Osteocyte (in vitro differentiated cells): ENCODE data around the gene FLRT3. TPM values are rescaled to one million over a fixed set of nuclear protein-coding genes. Genes with fewer than 3 reads are reported as not detected.

Experiments used
- DNase-seq: peaks from one replicate; pipeline ENCODE4 v3.0.0; 2021; ENCODE audit warnings: mixed read lengths; ENCODE audit not compliant: unreplicated experiment; ENCODE audit errors: extremely low spot score
- H3K27ac Mint-ChIP-seq: one replicate; pipeline ENCODE4 v1.8.0; 2021; ENCODE audit warnings: mild to moderate bottlenecking, mixed read lengths; ENCODE audit not compliant: unreplicated experiment
- H3K27me3 Mint-ChIP-seq: one replicate; pipeline ENCODE4 v1.8.0; 2021; ENCODE audit warnings: mixed read lengths; ENCODE audit not compliant: unreplicated experiment
- H3K36me3 Mint-ChIP-seq: one replicate; pipeline ENCODE4 v1.8.0; 2021; ENCODE audit warnings: mixed read lengths; ENCODE audit not compliant: unreplicated experiment
- H3K4me1 Mint-ChIP-seq: one replicate; pipeline ENCODE4 v1.8.0; 2021; ENCODE audit warnings: mixed read lengths; ENCODE audit not compliant: unreplicated experiment
- H3K4me3 Mint-ChIP-seq: one replicate; pipeline ENCODE4 v1.8.0; 2021; ENCODE audit warnings: mild to moderate bottlenecking, moderate library complexity, mixed read lengths; ENCODE audit not compliant: unreplicated experiment
- H3K9me3 Mint-ChIP-seq: one replicate; pipeline ENCODE4 v1.8.0; 2021; ENCODE audit warnings: mixed read lengths; ENCODE audit not compliant: unreplicated experiment
- total RNA-seq: library from RNA; stranded (reverse); gene quantifications from 2 replicates; pipeline ENCODE4 v1.2.1, GENCODE V29; 2021
- TF ChIP-seq, protein P1 (sequence below): fragments of 200-600 bp; sonication (generic); IDR thresholded peaks from 2 replicates; pipeline ENCODE4 v1.5.0; 2021; ENCODE audit warnings: antibody characterized with exemption, mild to moderate bottlenecking, moderate library complexity

FLRT3 gene
- total RNA-seq, 1 donor from 2014 or later = 0.40 TPM

DNA sequence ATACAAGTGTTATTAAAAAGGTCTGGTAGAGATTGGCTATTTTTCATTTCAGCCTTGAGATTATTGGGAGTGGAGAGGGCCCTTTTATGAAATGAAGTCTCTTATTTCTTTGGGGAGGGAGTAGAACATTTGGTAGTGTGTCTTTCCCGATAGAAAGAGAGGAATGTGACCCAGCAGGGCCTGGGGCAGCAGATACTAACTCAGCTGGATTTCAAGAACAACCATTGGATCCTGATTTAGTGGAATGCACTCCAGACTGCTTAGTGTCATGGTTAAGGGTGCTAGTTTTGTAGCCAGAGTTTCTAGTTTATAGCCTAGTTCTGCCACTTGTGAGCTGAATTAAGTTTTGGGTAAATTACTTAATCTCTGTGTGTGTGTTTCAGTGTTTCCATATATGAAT lies 18.4 kb upstream of the FLRT3 start:
- TF ChIP-seq, protein P1, sequence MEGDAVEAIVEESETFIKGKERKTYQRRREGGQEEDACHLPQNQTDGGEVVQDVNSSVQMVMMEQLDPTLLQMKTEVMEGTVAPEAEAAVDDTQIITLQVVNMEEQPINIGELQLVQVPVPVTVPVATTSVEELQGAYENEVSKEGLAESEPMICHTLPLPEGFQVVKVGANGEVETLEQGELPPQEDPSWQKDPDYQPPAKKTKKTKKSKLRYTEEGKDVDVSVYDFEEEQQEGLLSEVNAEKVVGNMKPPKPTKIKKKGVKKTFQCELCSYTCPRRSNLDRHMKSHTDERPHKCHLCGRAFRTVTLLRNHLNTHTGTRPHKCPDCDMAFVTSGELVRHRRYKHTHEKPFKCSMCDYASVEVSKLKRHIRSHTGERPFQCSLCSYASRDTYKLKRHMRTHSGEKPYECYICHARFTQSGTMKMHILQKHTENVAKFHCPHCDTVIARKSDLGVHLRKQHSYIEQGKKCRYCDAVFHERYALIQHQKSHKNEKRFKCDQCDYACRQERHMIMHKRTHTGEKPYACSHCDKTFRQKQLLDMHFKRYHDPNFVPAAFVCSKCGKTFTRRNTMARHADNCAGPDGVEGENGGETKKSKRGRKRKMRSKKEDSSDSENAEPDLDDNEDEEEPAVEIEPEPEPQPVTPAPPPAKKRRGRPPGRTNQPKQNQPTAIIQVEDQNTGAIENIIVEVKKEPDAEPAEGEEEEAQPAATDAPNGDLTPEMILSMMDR = no peak
- DNase-seq = no peak
- H3K4me1 Mint-ChIP-seq = no peaks in the 10 kb centered on the region
- H3K27me3 Mint-ChIP-seq = peaks cover 2% of the 10 kb centered on the region
- H3K27ac Mint-ChIP-seq = no peak overlapping the region
- H3K36me3 Mint-ChIP-seq = no peaks in the 10 kb centered on the region
- H3K9me3 Mint-ChIP-seq = no peaks in the 10 kb centered on the region
- H3K4me3 Mint-ChIP-seq = no peak overlapping the region

DNA sequence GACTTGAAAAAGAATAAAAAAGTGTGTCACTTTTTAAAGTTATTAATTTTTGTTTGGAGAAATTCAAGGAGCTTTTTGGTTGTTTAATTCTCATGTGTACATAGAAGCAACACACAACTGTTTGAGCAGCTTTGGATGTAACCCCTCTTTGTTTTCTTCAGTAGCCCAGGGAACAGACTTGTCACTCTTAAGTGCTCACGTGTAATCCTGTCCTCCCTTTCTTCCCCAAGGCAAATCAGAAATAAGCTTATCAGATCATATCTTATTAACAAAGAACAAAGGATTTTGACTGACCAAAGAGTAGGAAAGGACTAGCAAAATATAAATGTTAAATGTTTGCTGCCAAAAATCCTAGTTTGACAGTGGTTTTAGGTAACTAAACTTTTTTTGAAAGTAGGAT lies 7.3 kb upstream of the FLRT3 start:
- H3K36me3 Mint-ChIP-seq = no peaks in the 10 kb centered on the region
- no peak for DNase-seq
- H3K4me1 Mint-ChIP-seq = no peaks in the 10 kb centered on the region
- H3K4me3 Mint-ChIP-seq = no peak overlapping the region
- no peaks in the 10 kb centered on the region for H3K9me3 Mint-ChIP-seq
- H3K27me3 Mint-ChIP-seq = peaks cover 4% of the 10 kb centered on the region
- TF ChIP-seq, protein P1 = no peak
- no peak overlapping the region for H3K27ac Mint-ChIP-seq

- Mint-ChIP-seq H3K36me3 (no peaks in the 10 kb centered on the region), H3K27me3 (peaks cover 4% of the 10 kb centered on the region), H3K9me3 (no peaks in the 10 kb centered on the region), H3K4me1 (no peaks in the 10 kb centered on the region), H3K4me3 (no peak overlapping the region), H3K27ac (no peak overlapping the region)
- TF ChIP-seq, protein P1 = no peak
- no peak for DNase-seq
Observed at GRCh38 chr20:14343491-14344065, 6.2 kb upstream of the FLRT3 start.

DNA sequence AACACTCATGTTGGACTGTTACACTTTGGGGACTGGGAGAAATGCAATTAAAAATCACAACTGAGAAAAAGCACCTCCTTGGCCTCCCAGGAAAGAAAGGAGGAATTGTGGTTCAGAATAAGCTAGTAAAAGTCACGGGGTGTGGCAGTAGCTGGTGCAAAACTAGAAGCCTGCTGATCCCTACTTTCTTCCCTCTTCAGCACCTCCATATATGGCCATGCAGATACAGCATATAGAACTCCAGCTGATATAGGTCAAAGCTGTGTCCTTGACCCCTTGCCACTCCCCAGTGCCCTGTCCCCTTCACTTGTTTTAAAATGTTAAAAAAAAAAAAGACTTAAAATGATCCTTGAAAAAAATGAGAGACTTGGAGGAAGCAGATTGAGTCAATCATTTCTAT lies 5.5 kb upstream of the FLRT3 start:
- Mint-ChIP-seq H3K27me3 (peaks cover 4% of the 10 kb centered on the region), H3K4me1 (no peaks in the 10 kb centered on the region), H3K4me3 (no peak overlapping the region), H3K27ac (no peak overlapping the region), H3K36me3 (no peaks in the 10 kb centered on the region), H3K9me3 (no peaks in the 10 kb centered on the region)
- TF ChIP-seq, protein P1 = no peak
- no peak for DNase-seq

DNA sequence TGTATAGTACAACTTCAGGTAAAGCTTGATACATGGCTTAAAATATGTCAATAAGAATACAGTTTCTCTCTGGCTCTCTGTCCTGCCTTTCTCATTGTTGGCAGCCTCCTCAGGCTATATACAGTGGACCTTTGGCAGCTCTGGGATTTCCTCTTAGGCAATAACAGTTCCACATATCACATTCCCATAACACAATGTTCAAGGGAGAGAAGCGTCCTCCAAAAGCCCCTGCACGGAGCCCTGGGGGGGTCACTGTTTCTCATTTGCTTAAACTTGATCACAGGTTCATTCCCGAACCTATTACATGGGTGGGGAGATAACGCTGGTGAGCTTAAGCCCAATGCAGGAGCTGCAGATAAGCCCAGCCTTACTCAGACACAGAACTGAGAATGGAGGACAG lies 4.4 kb upstream of the FLRT3 start:
- Mint-ChIP-seq H3K27ac (no peak overlapping the region), H3K4me3 (no peak overlapping the region), H3K27me3 (peaks cover 4% of the 10 kb centered on the region), H3K4me1 (peaks cover 6% of the 10 kb centered on the region), H3K9me3 (no peaks in the 10 kb centered on the region), H3K36me3 (no peaks in the 10 kb centered on the region)
- DNase-seq = no peak
- TF ChIP-seq, protein P1 = no peak
